Endothelial cell of umbilical vein (primary cell): ENCODE data around the gene MGME1. TPM values are rescaled to one million over a fixed set of nuclear protein-coding genes. Genes with fewer than 3 reads are reported as not detected.

Source experiments
- BruUV-seq: library from RNA; stranded (reverse); fragments of 400-500 nt; replicated peaks from 2 replicates; lab custom pipeline; 2021; lab: Mats Ljungman, UMichigan
- CTCF ChIA-PET: fragments of 300-600, 350-600 bp; sonication (Branson Sonifier 250); formaldehyde crosslinking; loops from one replicate; lab custom pipeline; 2021; ENCODE audit warnings: antibody characterized with exemption, inconsistent platforms; lab: Charles Lee
- POLR2A ChIA-PET: fragments of 300-600, 350-600 bp; sonication (Branson Sonifier 250); formaldehyde crosslinking; loops from one replicate; lab custom pipeline; 2021; ENCODE audit warnings: antibody characterized with exemption, inconsistent platforms; lab: Charles Lee
- DNase-seq: peaks from one replicate; pipeline ENCODE4 v3.0.0-alpha.2; 2011; ENCODE audit warnings: low read depth, low spot score
- FAIRE-seq: peaks from 2 replicates; lab custom pipeline; 2011; peaks lifted over from hg19 to GRCh38; lab: Jason Lieb, UNC
- H2AFZ ChIP-seq: 2 replicates; pipeline ENCODE4 v1.6.0; 2012; ENCODE audit warnings: low read depth, low read length, control low read depth, inconsistent platforms
- H3K27ac ChIP-seq: 2 replicates; pipeline ENCODE4 v1.5.1; 2011; ENCODE audit warnings: low read depth, mild to moderate bottlenecking, control low read depth, low read length, moderate library complexity; ENCODE audit not compliant: insufficient read depth
- H3K27me3 ChIP-seq, 2 experiments: 2 replicates each; pipeline versions ENCODE4 v1.6.0 to v1.6.1; 2011; ENCODE audit warnings: low read length in 2 of 2, mixed read lengths in 1 of 2; ENCODE audit not compliant: control insufficient read depth in 2 of 2, insufficient read depth in 2 of 2
- H3K36me3 ChIP-seq, 2 experiments: 2 replicates in 1 of 2; 3 replicates in 1 of 2; pipeline ENCODE4 v1.5.1; 2011; ENCODE audit warnings: low read length in 2 of 2, mild to moderate bottlenecking in 1 of 2, moderate library complexity in 1 of 2; ENCODE audit not compliant: control insufficient read depth in 2 of 2, insufficient read depth in 2 of 2; ENCODE audit errors: extremely low read depth in 1 of 2
- H3K4me1 ChIP-seq: 3 replicates; pipeline ENCODE4 v1.5.1; 2011; ENCODE audit warnings: mild to moderate bottlenecking, low read length; ENCODE audit not compliant: control insufficient read depth, insufficient read depth; ENCODE audit errors: extremely low read depth
- H3K4me2 ChIP-seq: 2 replicates; pipeline ENCODE4 v1.6.1; 2011; ENCODE audit warnings: low read length, control low read depth, mixed read lengths; ENCODE audit not compliant: insufficient read depth
- H3K4me3 ChIP-seq, 3 experiments: fragments of 200-600 bp in 1 of 3; sonication (generic), shearing (Covaris generic) in 1 of 3; replicated peaks in 1 of 3; 2 replicates each; pipeline ENCODE4 v1.5.1; 2011 to 2016; ENCODE audit warnings: control low read depth in 3 of 3, low read length in 3 of 3, mild to moderate bottlenecking in 2 of 3, inconsistent platforms in 1 of 3, low read depth in 1 of 3, moderate library complexity in 1 of 3; ENCODE audit not compliant: insufficient read depth in 1 of 3
- H3K79me2 ChIP-seq: 2 replicates; pipeline ENCODE4 v1.6.0; 2012; ENCODE audit warnings: low read length, inconsistent platforms; ENCODE audit not compliant: control insufficient read depth, insufficient read depth
- H3K9ac ChIP-seq: replicated peaks from 2 replicates; pipeline ENCODE3; 2011; ENCODE audit warnings: low read length, control low read depth; ENCODE audit not compliant: insufficient read depth; ENCODE audit errors: extremely low read depth
- H3K9me1 ChIP-seq: replicated peaks from 3 replicates; pipeline ENCODE4 v1.6.0; 2011; ENCODE audit warnings: mild to moderate bottlenecking, low read length; ENCODE audit not compliant: control insufficient read depth, insufficient read depth; ENCODE audit errors: extremely low read depth
- H3K9me3 ChIP-seq: replicated peaks from 2 replicates; pipeline ENCODE4 v1.5.1; 2012; ENCODE audit warnings: low read length, inconsistent platforms; ENCODE audit not compliant: control insufficient read depth, insufficient read depth
- H4K20me1 ChIP-seq: replicated peaks from 2 replicates; pipeline ENCODE3; 2011; ENCODE audit warnings: mild to moderate bottlenecking, low read length; ENCODE audit not compliant: control insufficient read depth, insufficient read depth; ENCODE audit errors: extremely low read depth
- EZH2 ChIP-seq: IDR thresholded peaks from 2 replicates; pipeline ENCODE4 v1.6.1; 2012; ENCODE audit warnings: borderline replicate concordance, low read depth, mild to moderate bottlenecking, moderate library complexity, low read length, inconsistent platforms; ENCODE audit not compliant: severe bottlenecking
- FOS ChIP-seq: IDR thresholded peaks from 2 replicates; pipeline ENCODE4 v1.6.1; 2011; ENCODE audit warnings: mild to moderate bottlenecking, low read length, moderate library complexity, borderline replicate concordance; ENCODE audit not compliant: insufficient read depth
- GATA2 ChIP-seq: IDR thresholded peaks from 2 replicates; pipeline ENCODE4 v1.7.0; 2011; ENCODE audit warnings: low read depth, mild to moderate bottlenecking, moderate library complexity, mixed read lengths, low read length; ENCODE audit not compliant: insufficient read length, insufficient read depth
- JUN ChIP-seq: IDR thresholded peaks from 2 replicates; pipeline ENCODE4 v1.6.1; 2011; ENCODE audit warnings: borderline replicate concordance, low read depth; ENCODE audit not compliant: insufficient read length, insufficient read depth
- MYC ChIP-seq: IDR thresholded peaks from one replicate; pipeline ENCODE4 v1.6.1; 2011; ENCODE audit warnings: mild to moderate bottlenecking, low read depth, low read length
- POLR2A ChIP-seq: IDR thresholded peaks from 2 replicates; pipeline ENCODE4 v1.6.1; 2012; ENCODE audit warnings: low read depth, mild to moderate bottlenecking, control low read depth, low read length
- POLR2AphosphoS5 ChIP-seq: IDR thresholded peaks from 2 replicates; pipeline ENCODE4 v1.6.1; 2012; ENCODE audit warnings: low read depth, mild to moderate bottlenecking, control low read depth, low read length, moderate library complexity; ENCODE audit not compliant: insufficient read depth
- dilution Hi-C: fragments of 300-500 bp; cut with MboI; formaldehyde crosslinking; loops from one replicate; pipeline ENCODE4 v1.15.0; 2019; ENCODE audit warnings: low sequenced_read_pairs; ENCODE audit not compliant: extremely low pct_ligation_motif_present
- intact Hi-C: fragments of 100-400 bp; cut with micrococcal nuclease; formaldehyde crosslinking; loops from one replicate; pipeline ENCODE4 v1.10.0; 2022
- polyA plus RNA-seq, 4 experiments: library from polyadenylated mRNA; depleted of rRNA in 3 of 4; stranded (reverse) in 3 of 4; unstranded in 1 of 4; fragments of >200 nt; gene quantifications; 2 replicates each; pipeline versions ENCODE4 v1.2.1 to v1.2.3, GENCODE V29; 2011 to 2012; ENCODE audit warnings: missing spikeins in 1 of 4
- total RNA-seq: library from RNA; stranded (reverse); gene quantifications from 2 replicates; pipeline ENCODE4 v1.2.3, GENCODE V29; 2021
- TF ChIP-seq, protein P1 (sequence below), 2 donors: IDR thresholded peaks; 1 replicate in 1 of 2; 2 replicates in 1 of 2; pipeline ENCODE4 v1.5.1; 2011; ENCODE audit warnings: low read length in 2 of 2, mild to moderate bottlenecking in 2 of 2, moderate library complexity in 2 of 2, control low read depth in 1 of 2, inconsistent platforms in 1 of 2, low read depth in 1 of 2; ENCODE audit not compliant: insufficient read depth in 1 of 2; ENCODE audit errors: extremely low read depth in 1 of 2
- TF ChIP-seq, protein P2 (sequence below): IDR thresholded peaks from 2 replicates; pipeline ENCODE4 v1.6.1; 2011; ENCODE audit not compliant: insufficient read depth, insufficient read length

Gene MGME1
- total and polyA plus RNA-seq, 2 donors (not counting 3 experiments of a cell fraction or from before 2014, with no cell fraction given), result 8.9 to 26.2 TPM

DNA sequence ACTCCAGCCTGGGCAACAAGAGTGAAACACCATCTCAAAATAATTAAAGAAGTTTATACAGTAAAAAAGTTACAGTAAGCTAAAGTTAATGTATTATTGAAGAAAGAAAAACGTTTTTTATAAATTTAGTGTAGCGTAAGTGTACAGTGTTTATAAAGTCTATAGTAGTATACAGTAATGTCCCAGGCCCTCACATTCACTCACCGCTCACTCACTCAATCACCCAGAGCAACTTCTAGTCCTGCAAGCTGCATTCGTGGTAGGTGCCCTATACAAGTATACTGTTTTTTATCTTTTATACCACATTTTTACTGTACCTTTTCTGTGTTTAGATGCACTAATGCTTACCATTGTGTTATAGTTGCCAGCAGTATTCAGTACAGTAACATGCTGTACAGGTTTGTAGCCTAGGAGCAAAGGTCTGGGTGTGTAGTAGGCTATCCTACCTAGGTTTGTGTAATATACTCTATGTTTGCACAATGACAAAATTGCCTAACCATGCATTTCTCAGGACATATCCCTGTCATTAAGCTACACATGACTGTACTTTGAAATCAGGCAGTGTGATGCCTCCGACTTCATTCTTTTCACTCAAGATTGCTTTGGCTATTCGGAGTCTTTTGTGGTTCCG is 16.7 kb downstream of the MGME1 start:
- TF ChIP-seq GATA2 (no peak), POLR2A (no peak), JUN (no peak), POLR2AphosphoS5 (no peak), FOS (no peak), MYC (no peak), EZH2 (no peak)
- TF ChIP-seq, protein P1, sequence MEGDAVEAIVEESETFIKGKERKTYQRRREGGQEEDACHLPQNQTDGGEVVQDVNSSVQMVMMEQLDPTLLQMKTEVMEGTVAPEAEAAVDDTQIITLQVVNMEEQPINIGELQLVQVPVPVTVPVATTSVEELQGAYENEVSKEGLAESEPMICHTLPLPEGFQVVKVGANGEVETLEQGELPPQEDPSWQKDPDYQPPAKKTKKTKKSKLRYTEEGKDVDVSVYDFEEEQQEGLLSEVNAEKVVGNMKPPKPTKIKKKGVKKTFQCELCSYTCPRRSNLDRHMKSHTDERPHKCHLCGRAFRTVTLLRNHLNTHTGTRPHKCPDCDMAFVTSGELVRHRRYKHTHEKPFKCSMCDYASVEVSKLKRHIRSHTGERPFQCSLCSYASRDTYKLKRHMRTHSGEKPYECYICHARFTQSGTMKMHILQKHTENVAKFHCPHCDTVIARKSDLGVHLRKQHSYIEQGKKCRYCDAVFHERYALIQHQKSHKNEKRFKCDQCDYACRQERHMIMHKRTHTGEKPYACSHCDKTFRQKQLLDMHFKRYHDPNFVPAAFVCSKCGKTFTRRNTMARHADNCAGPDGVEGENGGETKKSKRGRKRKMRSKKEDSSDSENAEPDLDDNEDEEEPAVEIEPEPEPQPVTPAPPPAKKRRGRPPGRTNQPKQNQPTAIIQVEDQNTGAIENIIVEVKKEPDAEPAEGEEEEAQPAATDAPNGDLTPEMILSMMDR (IDR thresholded peaks at IDR 0.05; ENCODE audit: extremely low read depth in 1 of 2, insufficient read depth in 1 of 2, low read depth in 1 of 2, low read length in 2 of 2), result no peak
- TF ChIP-seq, protein P2, sequence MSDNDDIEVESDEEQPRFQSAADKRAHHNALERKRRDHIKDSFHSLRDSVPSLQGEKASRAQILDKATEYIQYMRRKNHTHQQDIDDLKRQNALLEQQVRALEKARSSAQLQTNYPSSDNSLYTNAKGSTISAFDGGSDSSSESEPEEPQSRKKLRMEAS, result no peak
- Histone ChIP-seq H3K79me2 (peaks cover 2% of the 10 kb centered on the region), H3K4me2 (no peak overlapping the region), H2AFZ (no peak overlapping the region), H3K9me1 (no peaks in the 10 kb centered on the region), H4K20me1 (no peaks in the 10 kb centered on the region), H3K9ac (no peak overlapping the region), H3K4me1 (no peaks in the 10 kb centered on the region), H3K4me3 (no peak overlapping the region), H3K27ac (no peak overlapping the region), H3K27me3 (no peaks in the 10 kb centered on the region), H3K36me3 (no peaks in the 10 kb centered on the region), H3K9me3 (no peaks in the 10 kb centered on the region)
- intact Hi-C loops, result no loop called here
- FAIRE-seq, result no peak
- POLR2A ChIA-PET, result no interaction called here
- BruUV-seq, result no TSS peak
- CTCF ChIA-PET, result interaction anchor here (2.9 kb wide), 1 partner anchor 11 kb away, joined by 9 read pairs; no protein-coding TSS in a partner anchor
- dilution Hi-C loops, result no loop called here
- no peak for DNase-seq
